SK-N-SH (cell line): ENCODE data around the gene CD207.
"Not testable (repeated sequence)": the region's sequence is repeated elsewhere in the genome, so short reads cannot be mapped to it uniquely, and the experiment has no call there.

Experiments
- MAX ChIP-seq: IDR thresholded peaks from 2 replicates; pipeline ENCODE4 v1.4.0; 2012; ENCODE audit warnings: low read depth
- TAF1 ChIP-seq: IDR thresholded peaks from 2 replicates; pipeline ENCODE4 v1.6.1; 2012; ENCODE audit warnings: low read depth, mild to moderate bottlenecking, low read length, moderate library complexity, borderline replicate concordance

GRCh38 chr2:70876138-70876537 is 40.5 kb upstream of the CD207 start:
- not testable (repeated sequence) for TF ChIP-seq TAF1, MAX
